Measurements from ENCODE around the gene GRB10.

Gene GRB10

GRCh38 chr7:50650057-50650664, 132.5 kb downstream of the GRB10 start:
- Histone ChIP-seq H3K36me3 (replicated peaks; ENCODE audit: low read depth, low read length) (no peaks in the 10 kb centered on the region), H4K20me1 (ENCODE audit: insufficient read depth, low read length) (no peaks in the 10 kb centered on the region), H3K9me3 (ENCODE audit: insufficient read depth, low read length) (no peaks in the 10 kb centered on the region), H3K4me2 (ENCODE audit: low read length) (no peak overlapping the region), H3K79me2 (ENCODE audit: low read length) (no peaks in the 10 kb centered on the region), H3K27ac (ENCODE audit: low read length) (no peak overlapping the region), H3K9ac (ENCODE audit: low read length) (no peak overlapping the region), H3K4me1 (ENCODE audit: low read length) (no peaks in the 10 kb centered on the region), H3K4me3 (ENCODE audit: low read length) (no peak overlapping the region), H2AFZ (ENCODE audit: low read depth, low read length) (no peak overlapping the region), H3K27me3 (ENCODE audit: low read depth, low read length) (peaks cover 63% of the 10 kb centered on the region)
- no peak for TF ChIP-seq EZH2phosphoT487 (IDR thresholded peaks at IDR 0.05; ENCODE audit: low read depth)
- no peak for TF ChIP-seq CTCF (IDR thresholded peaks at IDR 0.05; ENCODE audit: low read depth, low read length)

- TF ChIP-seq CTCF (IDR thresholded peaks at IDR 0.05; ENCODE audit: low read depth, low read length), result no peak
- no peak for TF ChIP-seq EZH2phosphoT487 (IDR thresholded peaks at IDR 0.05; ENCODE audit: low read depth)
- Histone ChIP-seq H2AFZ (ENCODE audit: low read depth, low read length) (no peak overlapping the region), H3K36me3 (replicated peaks; ENCODE audit: low read depth, low read length) (no peaks in the 10 kb centered on the region), H3K4me1 (ENCODE audit: low read length) (no peaks in the 10 kb centered on the region), H4K20me1 (ENCODE audit: insufficient read depth, low read length) (no peaks in the 10 kb centered on the region), H3K4me2 (ENCODE audit: low read length) (no peak overlapping the region), H3K4me3 (ENCODE audit: low read length) (no peak overlapping the region), H3K27ac (ENCODE audit: low read length) (no peak overlapping the region), H3K79me2 (ENCODE audit: low read length) (no peaks in the 10 kb centered on the region), H3K9me3 (ENCODE audit: insufficient read depth, low read length) (no peaks in the 10 kb centered on the region), H3K9ac (ENCODE audit: low read length) (no peak overlapping the region), H3K27me3 (ENCODE audit: low read depth, low read length) (peaks cover 56% of the 10 kb centered on the region)
Observed at GRCh38 chr7:50649259-50649885, 133.3 kb downstream of the GRB10 start.

- H3K4me3 ChIP-seq (ENCODE audit: low read length), result no peak overlapping the region
- no peaks in the 10 kb centered on the region for H3K4me1 ChIP-seq (ENCODE audit: low read length)
- no peak overlapping the region for H3K27ac ChIP-seq (ENCODE audit: low read length)
- H3K4me2 ChIP-seq (ENCODE audit: low read length), result no peak overlapping the region
- no peaks in the 10 kb centered on the region for H3K36me3 ChIP-seq (replicated peaks; ENCODE audit: low read depth, low read length)
- H3K79me2 ChIP-seq (ENCODE audit: low read length), result no peaks in the 10 kb centered on the region
- no peak overlapping the region for H2AFZ ChIP-seq (ENCODE audit: low read depth, low read length)
- no peaks in the 10 kb centered on the region for H4K20me1 ChIP-seq (ENCODE audit: insufficient read depth, low read length)
- no peaks in the 10 kb centered on the region for H3K9me3 ChIP-seq (ENCODE audit: insufficient read depth, low read length)
- TF ChIP-seq CTCF (IDR thresholded peaks at IDR 0.05; ENCODE audit: low read depth, low read length), result no peak
- no peak for TF ChIP-seq EZH2phosphoT487 (IDR thresholded peaks at IDR 0.05; ENCODE audit: low read depth)
- H3K27me3 ChIP-seq (ENCODE audit: low read depth, low read length), result peaks cover 50% of the 10 kb centered on the region
- no peak overlapping the region for H3K9ac ChIP-seq (ENCODE audit: low read length)
Observed at GRCh38 chr7:50648570-50649169, 134.0 kb downstream of the GRB10 start.

- TF ChIP-seq EZH2phosphoT487 (IDR thresholded peaks at IDR 0.05; ENCODE audit: low read depth) (no peak), CTCF (IDR thresholded peaks at IDR 0.05; ENCODE audit: low read depth, low read length) (no peak)
- Histone ChIP-seq H2AFZ (ENCODE audit: low read depth, low read length) (no peak overlapping the region), H3K9ac (ENCODE audit: low read length) (no peak overlapping the region), H3K79me2 (ENCODE audit: low read length) (no peaks in the 10 kb centered on the region), H3K4me3 (ENCODE audit: low read length) (no peak overlapping the region), H3K4me1 (ENCODE audit: low read length) (no peaks in the 10 kb centered on the region), H3K27me3 (ENCODE audit: low read depth, low read length) (peaks cover 44% of the 10 kb centered on the region), H3K4me2 (ENCODE audit: low read length) (no peak overlapping the region), H4K20me1 (ENCODE audit: insufficient read depth, low read length) (no peaks in the 10 kb centered on the region), H3K9me3 (ENCODE audit: insufficient read depth, low read length) (no peaks in the 10 kb centered on the region), H3K27ac (ENCODE audit: low read length) (no peak overlapping the region), H3K36me3 (replicated peaks; ENCODE audit: low read depth, low read length) (no peaks in the 10 kb centered on the region)
Observed at GRCh38 chr7:50648076-50648475, 134.6 kb downstream of the GRB10 start.
